AG09319 (cell line): ENCODE results near the gene RNF4.
"Not testable (repeated sequence)": the region's sequence is repeated elsewhere in the genome, so short reads cannot be mapped to it uniquely, and the experiment has no call there.

Experiments used
- DNase-seq: peaks from one replicate; pipeline ENCODE4 v3.0.0-alpha.2; 2010; ENCODE audit warnings: low read depth; ENCODE audit errors: extremely low read depth
- TF ChIP-seq, protein P1 (sequence below): IDR thresholded peaks from 2 replicates; pipeline ENCODE4 v1.5.1; 2011; ENCODE audit warnings: low read depth, mild to moderate bottlenecking, inconsistent platforms, low read length, moderate library complexity

RNF4 gene

DNA sequence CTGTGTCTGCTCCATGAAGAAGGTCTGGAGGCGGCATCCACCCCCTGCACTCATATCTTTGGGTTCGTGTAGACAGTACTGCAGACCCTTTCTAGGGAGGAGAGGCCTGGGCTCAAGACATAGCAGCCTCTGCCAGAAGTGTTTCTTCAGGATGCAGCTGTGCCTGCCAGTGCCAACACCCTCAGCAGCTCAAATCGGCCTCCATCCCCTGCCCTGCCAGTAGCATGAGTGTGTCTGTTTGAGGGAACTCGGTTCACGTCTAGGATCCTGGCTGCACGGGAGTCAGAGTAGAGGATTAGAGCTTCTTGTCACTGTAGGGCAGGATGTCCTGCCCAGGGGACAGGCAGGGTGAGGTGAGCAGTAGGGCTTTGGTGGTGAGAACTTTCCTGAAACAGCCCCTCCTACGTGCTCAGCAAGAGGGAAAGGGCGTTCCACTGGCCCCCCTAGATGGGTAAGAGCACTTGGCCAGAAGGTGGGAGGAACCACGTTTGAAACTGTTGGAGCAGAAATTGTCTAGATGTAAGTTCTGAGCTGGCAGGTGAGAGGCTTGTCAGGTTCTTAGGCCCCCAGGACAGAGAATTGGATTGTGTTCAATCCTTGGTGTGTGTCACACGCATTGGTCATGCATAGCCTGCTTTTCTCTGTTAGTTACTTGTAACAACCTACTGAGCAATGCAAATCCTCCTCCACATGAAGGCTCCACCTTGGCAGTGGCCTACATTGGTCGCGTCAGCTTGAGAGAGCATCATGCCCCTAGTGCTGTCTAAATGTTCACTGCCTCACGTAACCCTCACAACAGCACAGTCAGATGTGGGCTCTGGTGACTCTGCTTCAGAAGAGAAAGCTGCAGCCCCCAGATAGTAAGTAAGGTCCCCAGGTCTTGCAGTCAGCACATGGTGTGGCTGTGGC is 41.7 kb downstream of the RNF4 start:
- DNase-seq: no peak
- TF ChIP-seq, protein P1, sequence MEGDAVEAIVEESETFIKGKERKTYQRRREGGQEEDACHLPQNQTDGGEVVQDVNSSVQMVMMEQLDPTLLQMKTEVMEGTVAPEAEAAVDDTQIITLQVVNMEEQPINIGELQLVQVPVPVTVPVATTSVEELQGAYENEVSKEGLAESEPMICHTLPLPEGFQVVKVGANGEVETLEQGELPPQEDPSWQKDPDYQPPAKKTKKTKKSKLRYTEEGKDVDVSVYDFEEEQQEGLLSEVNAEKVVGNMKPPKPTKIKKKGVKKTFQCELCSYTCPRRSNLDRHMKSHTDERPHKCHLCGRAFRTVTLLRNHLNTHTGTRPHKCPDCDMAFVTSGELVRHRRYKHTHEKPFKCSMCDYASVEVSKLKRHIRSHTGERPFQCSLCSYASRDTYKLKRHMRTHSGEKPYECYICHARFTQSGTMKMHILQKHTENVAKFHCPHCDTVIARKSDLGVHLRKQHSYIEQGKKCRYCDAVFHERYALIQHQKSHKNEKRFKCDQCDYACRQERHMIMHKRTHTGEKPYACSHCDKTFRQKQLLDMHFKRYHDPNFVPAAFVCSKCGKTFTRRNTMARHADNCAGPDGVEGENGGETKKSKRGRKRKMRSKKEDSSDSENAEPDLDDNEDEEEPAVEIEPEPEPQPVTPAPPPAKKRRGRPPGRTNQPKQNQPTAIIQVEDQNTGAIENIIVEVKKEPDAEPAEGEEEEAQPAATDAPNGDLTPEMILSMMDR: no peak

DNA sequence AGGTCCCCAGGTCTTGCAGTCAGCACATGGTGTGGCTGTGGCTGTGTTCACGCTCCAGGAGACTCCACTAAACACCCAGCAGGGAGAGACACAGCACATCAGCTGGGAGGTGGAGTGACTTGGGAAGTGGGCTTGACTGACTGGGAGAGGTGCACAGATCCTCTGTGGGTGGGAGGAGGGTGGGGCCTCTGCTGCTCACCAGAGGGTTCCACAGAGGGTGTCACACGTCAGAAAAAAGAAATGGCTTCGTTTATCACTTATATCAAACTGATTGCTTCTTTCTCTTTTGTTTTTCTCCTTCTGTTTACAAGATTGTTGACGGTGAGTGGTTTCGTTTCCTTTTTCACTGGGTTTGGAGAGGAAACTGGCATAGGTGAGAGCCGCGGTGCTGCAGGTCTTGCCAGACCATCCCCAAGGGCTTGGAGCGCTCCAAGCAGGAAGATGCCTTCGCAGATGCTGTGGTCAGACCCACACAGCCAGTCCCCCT is 42.8 kb downstream of the RNF4 start:
- TF ChIP-seq, protein P1: no peak
- DNase-seq: no peak

DNA sequence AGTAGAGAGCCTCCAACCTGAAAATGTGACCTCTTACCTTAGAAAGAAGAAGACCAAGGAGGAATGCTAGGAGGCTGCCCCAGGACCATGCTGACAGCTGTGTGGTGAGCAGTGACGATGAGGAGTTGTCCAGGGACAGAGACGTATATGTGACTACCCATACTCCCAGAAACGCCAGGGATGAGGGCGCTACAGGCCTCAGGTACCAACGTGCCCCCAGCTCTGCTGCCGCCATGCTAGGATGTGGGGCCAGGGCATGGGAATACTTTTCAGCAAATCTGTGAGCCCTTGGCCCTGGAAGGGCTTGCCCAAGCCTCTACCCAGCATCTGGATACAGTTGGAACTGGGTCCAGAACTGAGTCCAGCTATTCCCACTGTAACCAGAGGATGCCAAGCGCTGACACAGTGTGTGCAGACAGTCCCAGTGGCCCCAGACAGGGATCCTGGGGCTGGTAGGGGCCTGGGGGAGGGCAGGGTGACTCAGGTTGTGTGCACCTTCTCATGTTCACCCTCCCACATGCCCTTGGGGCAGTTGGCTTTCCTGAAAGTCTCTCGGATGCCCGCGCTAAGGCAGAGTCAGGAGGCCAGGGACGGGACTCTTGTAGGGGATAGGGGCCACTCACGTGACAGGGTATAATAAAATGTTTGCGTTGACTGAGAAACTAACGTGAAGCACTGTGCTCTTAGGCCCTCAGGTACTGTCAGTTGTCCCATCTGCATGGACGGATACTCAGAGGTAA is 43.7 kb downstream of the RNF4 start:
- no peak for DNase-seq
- TF ChIP-seq, protein P1: no peak

DNA sequence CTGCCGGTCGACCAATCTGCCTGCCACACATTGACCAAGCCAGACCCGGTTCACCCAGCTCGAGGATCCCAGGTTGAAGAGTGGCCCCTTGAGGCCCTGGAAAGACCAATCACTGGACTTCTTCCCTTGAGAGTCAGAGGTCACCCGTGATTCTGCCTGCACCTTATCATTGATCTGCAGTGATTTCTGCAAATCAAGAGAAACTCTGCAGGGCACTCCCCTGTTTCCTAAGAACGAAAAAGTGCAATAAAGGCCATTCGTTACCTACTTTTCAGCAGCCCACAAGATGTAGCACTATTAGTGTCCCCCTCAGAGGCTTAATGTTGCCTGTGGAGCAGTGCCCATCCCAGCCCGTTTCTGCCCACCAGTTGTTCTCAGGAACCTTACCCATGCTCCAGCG is 45.3 kb downstream of the RNF4 start:
- not testable (repeated sequence) for DNase-seq

DNA sequence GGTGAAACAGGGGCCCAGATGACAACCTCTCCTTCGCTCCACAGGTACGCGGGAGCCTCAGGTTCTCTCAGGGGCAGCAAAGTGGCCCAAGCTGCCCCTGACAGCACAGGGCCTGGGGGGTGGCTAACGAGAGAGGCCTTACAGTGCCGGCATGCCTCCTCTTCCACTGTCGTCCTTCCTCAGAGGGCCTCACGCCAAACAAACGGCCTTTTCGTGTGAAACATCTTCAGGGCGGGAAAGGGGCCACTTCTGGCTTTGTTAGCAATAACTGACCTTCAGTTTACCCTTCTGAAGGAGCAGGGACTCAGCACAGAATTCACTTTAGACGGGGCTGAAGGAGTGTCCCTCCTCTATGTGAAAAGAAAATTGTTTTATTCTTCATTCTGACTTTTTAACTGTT is 46.0 kb downstream of the RNF4 start:
- DNase-seq: not testable (repeated sequence)

DNA sequence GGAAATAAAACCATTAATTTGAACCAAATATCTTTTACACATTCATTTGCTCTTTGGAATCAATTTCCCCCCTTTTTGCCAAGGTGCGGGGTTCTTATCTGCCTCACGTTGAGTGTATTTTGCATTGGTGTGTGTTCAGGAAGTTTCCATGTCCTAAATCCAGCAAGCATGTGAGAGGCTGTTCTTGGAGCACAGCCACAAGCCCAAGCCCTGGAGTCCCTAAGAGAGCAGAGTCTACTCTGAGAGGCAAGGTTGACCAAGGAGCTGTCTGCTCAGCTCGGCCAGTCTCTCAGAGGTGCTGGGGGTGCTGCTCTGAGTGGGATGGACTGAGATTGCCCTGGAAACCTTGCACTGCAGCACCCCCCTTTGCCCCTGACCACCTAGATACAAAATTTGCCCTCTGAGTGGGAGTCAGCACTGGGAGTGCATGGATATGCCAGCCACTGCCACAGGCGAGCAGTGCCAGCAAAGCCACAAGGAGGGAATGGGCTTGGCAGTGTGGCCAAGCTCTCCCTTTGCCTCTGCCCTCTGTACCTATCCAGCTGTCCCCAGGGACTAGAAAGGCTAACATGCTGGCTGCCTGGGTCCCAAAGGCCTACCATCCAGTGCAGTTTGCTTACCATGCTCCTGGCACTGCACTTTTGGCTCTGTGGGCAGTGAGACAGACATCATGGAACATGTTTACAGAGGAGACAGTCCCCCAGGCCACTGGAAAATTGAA is 47.1 kb downstream of the RNF4 start:
- no peak for DNase-seq
- TF ChIP-seq, protein P1: no peak

DNA sequence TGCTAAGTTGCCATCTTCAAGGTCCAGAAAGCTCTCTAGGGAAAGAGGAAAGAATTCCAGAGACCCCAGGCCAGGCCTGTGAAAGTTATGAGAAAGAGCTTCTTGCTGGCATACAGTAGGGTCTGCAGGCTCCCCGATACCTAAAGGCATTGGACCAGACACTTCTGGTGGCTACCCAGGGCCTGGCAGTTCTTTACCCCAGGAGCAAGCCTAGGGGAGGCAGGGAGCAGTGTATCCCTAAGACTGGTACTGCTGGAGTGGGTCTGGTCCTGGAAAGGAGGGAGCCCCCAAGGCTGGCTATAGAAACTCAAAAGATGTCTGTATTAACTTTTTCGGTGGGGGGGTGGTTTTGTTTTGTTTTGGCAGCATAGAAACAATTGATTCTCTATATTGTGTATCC is 47.7 kb downstream of the RNF4 start:
- TF ChIP-seq, protein P1: no peak
- no peak for DNase-seq

DNA sequence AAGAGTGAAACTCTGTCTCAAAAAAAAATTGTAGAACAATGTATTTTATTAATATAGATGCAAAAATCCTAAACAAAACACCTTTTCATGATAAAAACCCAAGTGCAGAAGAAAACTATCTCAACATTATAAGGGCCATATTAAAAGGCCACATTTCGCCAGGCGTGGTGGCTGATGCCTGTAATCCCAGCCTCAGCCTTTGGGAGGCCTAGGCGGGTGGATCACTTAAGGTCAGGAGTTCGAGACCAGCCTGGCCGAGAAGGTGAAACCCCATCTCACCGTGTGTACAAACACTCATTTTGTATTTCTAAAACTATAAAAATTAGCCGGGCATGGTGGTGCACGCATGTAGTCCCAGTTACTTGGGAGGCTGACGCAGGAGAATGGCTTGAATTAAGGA is 57.7 kb downstream of the RNF4 start:
- no peak for DNase-seq
- TF ChIP-seq, protein P1: no peak
